Ovary (tissue), 9 donors: ENCODE results near the gene IP6K2. TPM values are rescaled to one million over a fixed set of nuclear protein-coding genes. Genes with fewer than 3 reads are reported as not detected.

Experiments
- DNase-seq, 5 donors: peaks; one replicate each; pipeline ENCODE4 v3.0.0-alpha.2; 2019 to 2020
- H3K27ac ChIP-seq, 2 donors: fragments of 200-600 bp; one replicate each; pipeline versions ENCODE4 v1.5.1 to v1.8.0; 2019 to 2022
- H3K27me3 ChIP-seq: fragments of 200-600 bp; one replicate; pipeline ENCODE4 v1.8.0; 2022
- H3K36me3 ChIP-seq: fragments of 200-600 bp; sonication (generic); one replicate; pipeline ENCODE4 v1.5.1; 2019
- H3K4me1 ChIP-seq: one replicate; pipeline ENCODE4 v1.8.1; 2013; ENCODE audit warnings: mild to moderate bottlenecking, moderate library complexity; ENCODE audit not compliant: insufficient read depth
- H3K4me3 ChIP-seq: fragments of 200-600 bp; sonication (generic); one replicate; pipeline ENCODE4 v1.5.1; 2017
- H3K9me3 ChIP-seq, 2 donors: fragments of 200-600 bp in 1 of 2; sonication (generic) in 1 of 2; one replicate each; pipeline versions ENCODE4 v1.5.1 to v1.8.1; 2013 to 2019; ENCODE audit warnings: mild to moderate bottlenecking in 1 of 2, moderate library complexity in 1 of 2
- EP300 ChIP-seq: sonication (generic); formaldehyde crosslinking; IDR thresholded peaks from one replicate; pipeline ENCODE4 v1.6.1; 2017; ENCODE audit warnings: antibody characterized with exemption
- POLR2A ChIP-seq: fragments of 450-650 bp; IDR thresholded peaks from one replicate; pipeline ENCODE4 v1.6.1; 2017; ENCODE audit warnings: antibody characterized with exemption, mild to moderate bottlenecking, moderate library complexity
- WGBS, 3 donors: extraction: QIAGEN DNeasy Blood & Tissue Kit in 1 of 3; methylation state at CpG; one replicate each; pipeline versions ENCODE4 v1.1.5 to v1.1.7; 2013 to 2017; 5-methylcytosine and 5-hydroxymethylcytosine counted together
- intact Hi-C, 4 donors: fragments of 100-400 bp; cut with DNase I; formaldehyde crosslinking; loops; one replicate each; pipeline versions ENCODE4 v1.11.0 to v1.15.1; 2022 to 2023
- polyA plus RNA-seq, 2 donors: library from polyadenylated mRNA; stranded (reverse); fragments of 200-250 nt in 1 of 2; fragments of 350-450 nt in 1 of 2; fragmentation: Illumina TruSeq in 1 of 2; extraction: RNeasy Lipid Tissue Mini Kit (QIAGEN cat#74804) in 1 of 2; gene quantifications; one replicate each; pipeline ENCODE4 v1.2.3, GENCODE V29; 2013 to 2014
- total RNA-seq, 7 donors: library from RNA; depleted of rRNA in 2 of 7; stranded (reverse); fragments of >200 nt in 2 of 7; fragmentation: NEBNext Ultra II Directional in 3 of 7; extraction: Animal tissue kit (Norgen Biotek cat#: 25700) in 3 of 7; gene quantifications; one replicate each; pipeline versions ENCODE4 v1.1.0 to v1.2.4, GENCODE V29; 2016 to 2023
- TF ChIP-seq, protein P1 (sequence below), 3 donors: fragments of 450-650 bp in 2 of 3; fragments of 200-600 bp in 1 of 3; IDR thresholded peaks; one replicate each; pipeline versions ENCODE4 v1.5.1 to v1.8.0; 2016 to 2022; ENCODE audit warnings: antibody characterized with exemption in 3 of 3, mild to moderate bottlenecking in 1 of 3
- donor health status: DM: no; HTN: no; CAD: no; lungs with moderate emphysema.
- donor health status: DM: no; HTN: no; CAD: no.
- donor health status: Bipolar disorder and iron deficiency.
- donor health status: DM: yes; HTN: yes; CAD: no.
- donor health status: DM: no; HTN: no; CAD: no.
- donor health status: DM: yes; HTN: yes; CAD: no.

Gene IP6K2
- total and polyA plus RNA-seq, 9 donors, result 51.8 to 132 (median 62.7) TPM

DNA sequence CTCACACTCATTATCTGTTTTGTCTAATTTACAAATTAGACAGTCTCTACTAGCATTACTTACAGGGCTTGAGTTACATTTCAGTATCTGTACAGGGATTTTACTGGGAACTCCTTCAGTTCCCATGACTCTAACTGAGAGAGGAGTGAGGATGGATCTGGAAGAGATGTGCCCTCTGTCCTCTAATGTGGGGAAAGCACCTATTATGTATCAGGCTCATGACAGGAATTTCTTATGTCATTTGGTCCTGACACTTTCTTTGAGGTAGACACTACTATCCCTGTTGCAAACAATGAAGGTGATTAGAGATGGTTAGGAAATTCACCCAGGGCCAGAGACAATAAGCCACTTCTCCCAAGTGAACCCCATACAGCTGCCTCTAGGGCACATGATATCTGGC, 20.4 kb downstream of the IP6K2 start:
- Histone ChIP-seq H3K36me3 (no peaks in the 10 kb centered on the region), H3K27ac (peak overlapping the region in 1 of 2 donors; percentile 83)

DNA sequence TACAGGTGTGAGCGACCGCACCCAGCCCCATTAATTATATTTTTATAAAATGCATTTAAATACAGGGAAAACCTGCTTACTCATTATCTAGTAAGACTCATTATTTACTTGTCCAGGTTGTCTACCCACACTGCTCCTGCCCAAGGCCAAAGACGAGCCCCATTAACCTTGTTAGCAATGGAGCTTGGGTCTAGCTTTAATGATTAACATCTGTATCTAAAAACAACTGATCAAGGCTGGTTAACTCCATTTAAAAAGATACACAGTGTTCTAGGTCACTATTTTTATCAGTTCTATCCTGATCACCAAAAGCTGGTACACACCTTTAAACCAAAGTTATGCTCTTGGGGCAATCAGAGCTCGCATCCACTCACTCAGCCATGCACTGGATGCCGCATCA, 20.9 kb downstream of the IP6K2 start:
- Histone ChIP-seq H3K4me1 (peaks cover 9% of the 10 kb centered on the region), H3K4me3 (no peak overlapping the region), H3K27me3 (no peaks in the 10 kb centered on the region), H3K9me3 (no peaks in the 10 kb centered on the region), H3K36me3 (no peaks in the 10 kb centered on the region), H3K27ac (peak overlapping the region in 1 of 2 donors; percentile 83)
- intact Hi-C loops, result no loop called here
- 90 to 94% (median 90%) methylated on average over 5 of the region's 5 CpGs for WGBS, 3 donors
- DNase-seq, result peak in 1 of 5 donors; percentile 17
- TF ChIP-seq POLR2A (no peak), EP300 (no peak)
- TF ChIP-seq, protein P1, sequence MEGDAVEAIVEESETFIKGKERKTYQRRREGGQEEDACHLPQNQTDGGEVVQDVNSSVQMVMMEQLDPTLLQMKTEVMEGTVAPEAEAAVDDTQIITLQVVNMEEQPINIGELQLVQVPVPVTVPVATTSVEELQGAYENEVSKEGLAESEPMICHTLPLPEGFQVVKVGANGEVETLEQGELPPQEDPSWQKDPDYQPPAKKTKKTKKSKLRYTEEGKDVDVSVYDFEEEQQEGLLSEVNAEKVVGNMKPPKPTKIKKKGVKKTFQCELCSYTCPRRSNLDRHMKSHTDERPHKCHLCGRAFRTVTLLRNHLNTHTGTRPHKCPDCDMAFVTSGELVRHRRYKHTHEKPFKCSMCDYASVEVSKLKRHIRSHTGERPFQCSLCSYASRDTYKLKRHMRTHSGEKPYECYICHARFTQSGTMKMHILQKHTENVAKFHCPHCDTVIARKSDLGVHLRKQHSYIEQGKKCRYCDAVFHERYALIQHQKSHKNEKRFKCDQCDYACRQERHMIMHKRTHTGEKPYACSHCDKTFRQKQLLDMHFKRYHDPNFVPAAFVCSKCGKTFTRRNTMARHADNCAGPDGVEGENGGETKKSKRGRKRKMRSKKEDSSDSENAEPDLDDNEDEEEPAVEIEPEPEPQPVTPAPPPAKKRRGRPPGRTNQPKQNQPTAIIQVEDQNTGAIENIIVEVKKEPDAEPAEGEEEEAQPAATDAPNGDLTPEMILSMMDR (IDR thresholded peaks at IDR 0.05), result no peak

More for the DNA sequence above, 20.4 kb downstream of the IP6K2 start:
- peaks cover 9% of the 10 kb centered on the region for H3K4me1 ChIP-seq
- TF ChIP-seq EP300, result no peak
- TF ChIP-seq, protein P1 (IDR thresholded peaks at IDR 0.05), result no peak
- no peaks in the 10 kb centered on the region for H3K9me3 ChIP-seq
- H3K27me3 ChIP-seq, result no peaks in the 10 kb centered on the region
- no peak for DNase-seq
- H3K4me3 ChIP-seq, result no peak overlapping the region
- intact Hi-C loops, result no loop called here

DNA sequence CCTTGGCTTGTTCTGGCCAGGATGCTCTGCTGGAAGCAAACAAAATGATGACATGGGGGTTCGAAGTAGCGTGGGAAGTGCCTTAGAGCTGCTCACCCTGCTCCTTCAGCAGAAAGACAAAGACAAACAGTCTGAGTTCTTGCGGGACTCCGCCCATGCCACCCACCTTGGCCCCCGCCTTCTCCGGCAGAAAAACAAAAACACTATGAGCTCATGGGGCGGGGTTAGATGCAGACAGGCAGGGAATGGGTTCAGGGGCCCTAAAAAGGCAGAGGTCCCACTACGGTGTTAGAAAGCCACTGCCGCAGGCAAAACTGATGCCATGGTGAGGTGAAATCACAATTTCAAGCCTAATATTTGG, 21.6 kb downstream of the IP6K2 start:
- no peaks in the 10 kb centered on the region for H3K27me3 ChIP-seq
- WGBS, 3 donors, result 10 to 11% (median 10%) methylated on average over 9 of the region's 9 CpGs
- TF ChIP-seq EP300 (no peak), POLR2A (peak; percentile 63)
- TF ChIP-seq, protein P1 (IDR thresholded peaks at IDR 0.05), result no peak
- intact Hi-C loops, result no loop called here
- H3K4me1 ChIP-seq, result peaks cover 9% of the 10 kb centered on the region
- peak overlapping the region; percentile 83 to 89 for H3K27ac ChIP-seq
- H3K9me3 ChIP-seq, result no peaks in the 10 kb centered on the region
- H3K36me3 ChIP-seq, result no peaks in the 10 kb centered on the region
- peak overlapping the region; percentile 59 for H3K4me3 ChIP-seq
- DNase-seq, result peak; percentile 77 to 92 (median 86)

DNA sequence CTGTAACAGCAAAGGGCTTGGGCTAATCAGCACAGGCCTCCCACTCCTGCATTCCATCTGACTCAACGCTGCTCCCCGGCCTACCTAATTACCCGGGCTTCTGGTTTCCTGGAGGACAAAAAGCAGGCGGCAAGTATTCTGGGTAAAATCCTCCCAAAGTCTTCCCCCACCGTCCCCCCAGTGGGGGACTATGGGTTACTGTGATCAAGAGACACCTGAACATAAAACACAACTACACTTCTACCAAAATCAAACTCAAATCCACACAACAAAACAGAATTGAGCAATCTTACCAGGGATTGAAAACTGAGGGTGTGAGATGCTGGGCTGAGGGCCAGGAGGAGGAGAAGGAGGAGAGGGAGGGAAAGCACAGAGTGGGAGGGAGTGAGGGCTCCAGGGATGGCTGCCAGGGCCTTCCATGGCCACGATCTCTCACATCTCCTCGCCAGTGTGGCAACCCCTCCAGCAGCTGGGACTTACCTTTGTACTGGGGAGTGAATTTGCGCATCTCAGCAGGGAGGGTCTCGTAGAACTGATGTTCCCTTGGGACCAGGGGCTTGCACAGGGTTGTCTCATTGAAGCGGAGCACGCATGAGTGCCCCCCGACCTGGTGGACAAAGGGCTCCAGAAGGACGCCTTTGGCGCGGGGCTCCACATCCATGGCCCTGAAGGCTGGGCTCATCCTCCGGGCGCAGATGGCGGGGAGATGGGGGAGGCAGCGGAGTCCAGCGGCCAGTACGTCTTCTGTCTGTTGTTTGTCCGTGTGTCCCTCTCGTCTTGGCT, 22.2 kb downstream of the IP6K2 start:
- no peaks in the 10 kb centered on the region for H3K9me3 ChIP-seq
- DNase-seq, result peak; percentile 88 to 93 (median 92)
- intact Hi-C loops, result no loop called here
- H3K36me3 ChIP-seq, result no peaks in the 10 kb centered on the region
- peaks cover 9% of the 10 kb centered on the region for H3K4me1 ChIP-seq
- H3K4me3 ChIP-seq, result peak overlapping the region; percentile 59
- TF ChIP-seq, protein P1 (IDR thresholded peaks at IDR 0.05), result no peak
- TF ChIP-seq POLR2A, result peak; percentile 6
- WGBS, 3 donors, result 2 to 13% (median 5%) methylated on average over 23 of the region's 23 CpGs
- no peaks in the 10 kb centered on the region for H3K27me3 ChIP-seq
- peak overlapping the region; percentile 83 to 89 for H3K27ac ChIP-seq
